DND-41 (cell line): ENCODE results near the gene CC2D1A.

ENCODE experiments used
- ATAC-seq: fragments of 200-7000 bp; cut with Tn5 transposase; 3 replicates; pipeline ENCODE4 v1.9.1; 2021; ENCODE audit warnings: low read depth; ENCODE audit not compliant: insufficient read depth
- DNase-seq: peaks from one replicate; pipeline ENCODE4 v3.0.0-alpha.2; 2020
- H2AFZ ChIP-seq: 2 replicates; pipeline ENCODE4 v1.6.0; 2012; ENCODE audit warnings: low read depth, low read length
- H3K27ac ChIP-seq: 2 replicates; pipeline ENCODE4 v1.5.1; 2012; ENCODE audit warnings: low read length, inconsistent platforms
- H3K27me3 ChIP-seq: fragments of 200-600 bp; sonication (generic); 2 replicates; pipeline ENCODE4 v1.6.0; 2012; ENCODE audit warnings: low read length, mild to moderate bottlenecking, inconsistent platforms; ENCODE audit not compliant: insufficient read depth, poor library complexity
- H3K36me3 ChIP-seq: 2 replicates; pipeline ENCODE4 v1.5.1; 2012; ENCODE audit warnings: low read length, inconsistent platforms; ENCODE audit not compliant: insufficient read depth
- H3K4me1 ChIP-seq: 2 replicates; pipeline ENCODE4 v1.5.1; 2012; ENCODE audit warnings: mild to moderate bottlenecking, low read length; ENCODE audit not compliant: insufficient read depth
- H3K4me2 ChIP-seq: 2 replicates; pipeline ENCODE4 v1.6.0; 2012; ENCODE audit warnings: mild to moderate bottlenecking, moderate library complexity, low read length, inconsistent platforms; ENCODE audit not compliant: insufficient read depth
- H3K4me3 ChIP-seq, 2 experiments: fragments of 200-600 bp in 1 of 2; shearing (Covaris generic) in 1 of 2; 2 replicates each; pipeline ENCODE4 v1.5.1; 2012 to 2016; ENCODE audit warnings: inconsistent platforms in 2 of 2, low read length in 2 of 2, mild to moderate bottlenecking in 2 of 2, low read depth in 1 of 2, moderate library complexity in 1 of 2
- H3K79me2 ChIP-seq: 2 replicates; pipeline ENCODE4 v1.6.0; 2012; ENCODE audit warnings: low read length, inconsistent platforms; ENCODE audit not compliant: insufficient read depth
- H3K9ac ChIP-seq: 2 replicates; pipeline ENCODE4 v1.6.0; 2012; ENCODE audit warnings: low read depth, mild to moderate bottlenecking, inconsistent platforms, low read length, moderate library complexity
- H3K9me3 ChIP-seq: 2 replicates; pipeline ENCODE4 v1.5.1; 2012; ENCODE audit warnings: low read length, moderate library complexity, mild to moderate bottlenecking, inconsistent platforms; ENCODE audit not compliant: insufficient read depth, severe bottlenecking
- H4K20me1 ChIP-seq: 2 replicates; pipeline ENCODE4 v1.6.0; 2012; ENCODE audit warnings: low read length; ENCODE audit not compliant: insufficient read depth
- EZH2 ChIP-seq: IDR thresholded peaks from 3 replicates; pipeline ENCODE4 v1.6.1; 2012; ENCODE audit warnings: borderline replicate concordance, low read depth, mild to moderate bottlenecking, moderate library complexity, low read length, inconsistent platforms; ENCODE audit not compliant: severe bottlenecking
- TF ChIP-seq, protein P1 (sequence below): IDR thresholded peaks from 2 replicates; pipeline ENCODE4 v1.5.1; 2012; ENCODE audit warnings: borderline replicate concordance, low read length, moderate library complexity, mild to moderate bottlenecking; ENCODE audit not compliant: poor library complexity, severe bottlenecking; ENCODE audit errors: extremely low read depth

Gene CC2D1A

GRCh38 chr19:13951043-13951442 lies 45.0 kb downstream of the CC2D1A start:
- peaks cover 23% of the 10 kb centered on the region for H4K20me1 ChIP-seq
- no peaks in the 10 kb centered on the region for H3K27me3 ChIP-seq
- no peak overlapping the region for H3K4me3 ChIP-seq
- H3K9me3 ChIP-seq, result no peaks in the 10 kb centered on the region
- peaks cover 28% of the 10 kb centered on the region for H3K36me3 ChIP-seq
- peaks cover 33% of the 10 kb centered on the region for H3K79me2 ChIP-seq
- DNase-seq, result no peak
- no peak overlapping the region for H3K4me2 ChIP-seq
- no peak overlapping the region for H3K27ac ChIP-seq
- H3K9ac ChIP-seq, result no peak overlapping the region
- H2AFZ ChIP-seq, result no peak overlapping the region
- peaks cover 23% of the 10 kb centered on the region for H3K4me1 ChIP-seq
- TF ChIP-seq, protein P1, sequence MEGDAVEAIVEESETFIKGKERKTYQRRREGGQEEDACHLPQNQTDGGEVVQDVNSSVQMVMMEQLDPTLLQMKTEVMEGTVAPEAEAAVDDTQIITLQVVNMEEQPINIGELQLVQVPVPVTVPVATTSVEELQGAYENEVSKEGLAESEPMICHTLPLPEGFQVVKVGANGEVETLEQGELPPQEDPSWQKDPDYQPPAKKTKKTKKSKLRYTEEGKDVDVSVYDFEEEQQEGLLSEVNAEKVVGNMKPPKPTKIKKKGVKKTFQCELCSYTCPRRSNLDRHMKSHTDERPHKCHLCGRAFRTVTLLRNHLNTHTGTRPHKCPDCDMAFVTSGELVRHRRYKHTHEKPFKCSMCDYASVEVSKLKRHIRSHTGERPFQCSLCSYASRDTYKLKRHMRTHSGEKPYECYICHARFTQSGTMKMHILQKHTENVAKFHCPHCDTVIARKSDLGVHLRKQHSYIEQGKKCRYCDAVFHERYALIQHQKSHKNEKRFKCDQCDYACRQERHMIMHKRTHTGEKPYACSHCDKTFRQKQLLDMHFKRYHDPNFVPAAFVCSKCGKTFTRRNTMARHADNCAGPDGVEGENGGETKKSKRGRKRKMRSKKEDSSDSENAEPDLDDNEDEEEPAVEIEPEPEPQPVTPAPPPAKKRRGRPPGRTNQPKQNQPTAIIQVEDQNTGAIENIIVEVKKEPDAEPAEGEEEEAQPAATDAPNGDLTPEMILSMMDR, result no peak
- no peak for TF ChIP-seq EZH2
- no peak for ATAC-seq

- DNase-seq (no peak), ATAC-seq (peak; percentile 6)
- TF ChIP-seq, protein P1, result no peak
- TF ChIP-seq EZH2, result no peak
- Histone ChIP-seq H3K9ac (peak overlapping the region; percentile 36), H3K4me3 (peak overlapping the region; percentile 23 to 68; a peak in 3 of 4 replicates), H3K27me3 (no peaks in the 10 kb centered on the region), H3K4me2 (peak overlapping the region; percentile 99), H2AFZ (peak overlapping the region; percentile 83), H3K9me3 (no peaks in the 10 kb centered on the region), H3K27ac (no peak overlapping the region), H3K4me1 (peaks cover 23% of the 10 kb centered on the region), H3K79me2 (peaks cover 33% of the 10 kb centered on the region), H4K20me1 (peaks cover 28% of the 10 kb centered on the region), H3K36me3 (peaks cover 36% of the 10 kb centered on the region)
Measured at GRCh38 chr19:13951799-13952153, 45.8 kb downstream of the CC2D1A start.

DNA sequence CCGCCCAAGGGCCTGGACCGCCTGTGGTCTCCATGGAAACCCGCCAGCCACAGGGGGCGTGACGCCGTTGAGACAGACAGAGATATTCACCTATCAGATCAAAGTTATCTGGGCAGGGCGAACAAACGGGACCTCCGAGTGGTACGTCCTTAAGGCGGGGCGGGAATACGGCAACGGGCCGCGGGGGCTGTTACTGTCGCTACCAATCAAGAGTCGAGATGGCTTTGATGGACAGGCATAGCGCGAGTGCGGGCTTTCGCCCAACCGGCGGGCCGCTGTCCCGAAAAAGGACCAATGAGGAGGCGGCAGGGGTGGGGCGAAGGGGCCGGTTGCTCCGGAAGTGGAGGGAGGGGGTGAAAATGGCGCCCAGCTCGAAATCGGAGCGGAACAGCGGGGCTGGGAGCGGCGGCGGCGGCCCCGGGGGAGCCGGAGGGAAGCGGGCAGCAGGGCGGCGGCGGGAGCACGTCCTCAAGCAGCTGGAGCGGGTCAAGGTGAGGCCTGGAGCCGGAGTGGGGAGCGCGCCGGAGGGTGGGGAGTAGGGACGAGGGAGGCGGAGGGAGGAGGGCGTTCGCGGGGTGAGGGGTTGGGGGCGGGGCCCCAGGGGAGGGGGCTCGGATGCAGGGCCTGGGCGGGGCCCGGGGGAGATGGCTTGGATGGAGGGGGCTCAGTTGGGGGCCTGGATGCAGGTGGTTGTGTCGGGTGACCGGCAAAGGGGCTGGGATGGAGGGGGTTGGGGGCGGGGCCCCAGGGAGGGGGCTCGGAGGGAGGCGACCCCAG lies 46.3 kb downstream of the CC2D1A start, which contains the start of gene DCAF15:
Gene DCAF15 (plus strand): TSS at position 356 of the 777 bp plus-strand sequence. CDS start 4 bp downstream, at position 360.
- peak within 1 kb of the TSS; percentile 70 to 83; a peak in 3 of 4 replicates for H3K4me3 ChIP-seq
- DNase-seq (peak; percentile 100), ATAC-seq (peak; percentile 97)
- peaks cover 33% of the 10 kb centered on the region for H3K79me2 ChIP-seq
- peaks cover 28% of the 10 kb centered on the region for H4K20me1 ChIP-seq
- H3K9ac ChIP-seq, result peak within 1 kb of the TSS; percentile 77
- H3K4me1 ChIP-seq, result peaks cover 23% of the 10 kb centered on the region
- peak within 1 kb of the TSS; percentile 99 for H3K4me2 ChIP-seq
- no peaks in the 10 kb centered on the region for H3K27me3 ChIP-seq
- no peaks in the 10 kb centered on the region for H3K9me3 ChIP-seq
- peaks cover 41% of the 10 kb centered on the region for H3K36me3 ChIP-seq
- H2AFZ ChIP-seq, result peak within 1 kb of the TSS; percentile 83
- H3K27ac ChIP-seq, result peak within 1 kb of the TSS; percentile 92
- TF ChIP-seq, protein P1, result no peak
- TF ChIP-seq EZH2, result no peak
